HepG2 (cell line): Measurements from ENCODE around the gene CALY. TPM values are rescaled to one million over a fixed set of nuclear protein-coding genes. Genes with fewer than 3 reads are reported as not detected.

Source experiments
- CCDC6 ChIP-seq: sonication (generic); formaldehyde crosslinking; IDR thresholded peaks from 2 replicates; pipeline ENCODE4 v1.8.1; 2022; ENCODE audit warnings: mild to moderate bottlenecking, missing genetic modification reagents, moderate library complexity
- ELF3 ChIP-seq: IDR thresholded peaks from 2 replicates; pipeline ENCODE4 v1.6.1; 2016; ENCODE audit warnings: missing genetic modification reagents, missing compliant biosample characterization
- FOSL2 ChIP-seq: sonication (generic); formaldehyde crosslinking; IDR thresholded peaks from 2 replicates; pipeline ENCODE4 v1.4.0; 2020; ENCODE audit warnings: missing genetic modification reagents
- HMG20B ChIP-seq: conservative IDR thresholded peaks from 2 replicates; pipeline ENCODE4 v1.6.1; 2016; ENCODE audit warnings: missing genetic modification reagents, missing compliant biosample characterization
- HOXA9 ChIP-seq: sonication (generic); formaldehyde crosslinking; IDR thresholded peaks from 2 replicates; pipeline ENCODE4 v1.8.1; 2022; ENCODE audit warnings: missing genetic modification reagents, mild to moderate bottlenecking, moderate library complexity, borderline replicate concordance
- MED13 ChIP-seq: sonication (generic); formaldehyde crosslinking; IDR thresholded peaks from 2 replicates; pipeline ENCODE4 v1.5.0; 2020; ENCODE audit warnings: missing genetic modification reagents
- PAXIP1 ChIP-seq: sonication (generic); formaldehyde crosslinking; conservative IDR thresholded peaks from 2 replicates; pipeline ENCODE4 v1.4.0; 2020; ENCODE audit warnings: mild to moderate bottlenecking, missing genetic modification reagents, moderate library complexity
- RBM22 ChIP-seq: fragments of 200-400 bp; formaldehyde crosslinking; optimal IDR thresholded peaks from 2 replicates; pipeline ENCODE3; 2017; ENCODE audit warnings: mild to moderate bottlenecking, low read length, moderate library complexity
- STAT6 ChIP-seq: sonication (generic); formaldehyde crosslinking; IDR thresholded peaks from 2 replicates; pipeline ENCODE4 v1.4.0; 2020; ENCODE audit warnings: missing genetic modification reagents, mild to moderate bottlenecking, borderline replicate concordance
- TEAD2 ChIP-seq: sonication (generic); formaldehyde crosslinking; IDR thresholded peaks from 2 replicates; pipeline ENCODE4 v1.9.0; 2021; ENCODE audit warnings: missing genetic modification reagents
- TFDP2 ChIP-seq: sonication (generic); formaldehyde crosslinking; IDR thresholded peaks from 2 replicates; pipeline ENCODE4 v1.4.0; 2020; ENCODE audit warnings: missing genetic modification reagents
- ZBTB21 ChIP-seq: sonication (generic); formaldehyde crosslinking; IDR thresholded peaks from 2 replicates; pipeline ENCODE4 v1.4.0; 2020; ENCODE audit warnings: missing genetic modification reagents
- ZMYM4 ChIP-seq: sonication (generic); formaldehyde crosslinking; IDR thresholded peaks from 2 replicates; pipeline ENCODE4 v1.8.1; 2023; ENCODE audit warnings: mild to moderate bottlenecking, missing genetic modification reagents
- ZNF678 ChIP-seq: sonication (generic); formaldehyde crosslinking; IDR thresholded peaks from 2 replicates; pipeline ENCODE4 v1.4.0; 2020; ENCODE audit warnings: mild to moderate bottlenecking, missing genetic modification reagents
- polyA plus RNA-seq, 8 experiments: library from polyadenylated mRNA; depleted of rRNA in 3 of 8; stranded (reverse) in 7 of 8; unstranded in 1 of 8; fragments of >200 nt; fragmentation: Illumina TruSeq in 4 of 8; extraction: Trizol in 4 of 8; gene quantifications; 2 replicates each; pipeline versions ENCODE4 v1.2.1 to v1.2.3, GENCODE V29; 2011 to 2016; ENCODE audit warnings: low read depth in 4 of 8, missing spikeins in 1 of 8, mixed read lengths in 1 of 8; ENCODE audit not compliant: insufficient read depth in 1 of 8
- total RNA-seq, 5 experiments: library from RNA; depleted of rRNA; stranded (reverse); fragments of >200 nt; fragmentation: Illumina TruSeq; extraction: Trizol; gene quantifications; 2 replicates each; pipeline ENCODE4 v1.2.3, GENCODE V29; 2016; ENCODE audit warnings: low read depth in 1 of 5
- TF ChIP-seq, protein P1 (sequence below): sonication (generic); formaldehyde crosslinking; IDR thresholded peaks from 2 replicates; pipeline ENCODE4; 2020; ENCODE audit warnings: missing genetic modification reagents, mild to moderate bottlenecking, borderline replicate concordance
- TF ChIP-seq, protein P2 (sequence below): sonication (generic); formaldehyde crosslinking; IDR thresholded peaks from 2 replicates; pipeline ENCODE4 v1.5.0; 2020; ENCODE audit warnings: mild to moderate bottlenecking, missing genetic modification reagents, moderate library complexity

CALY gene
- total and polyA plus RNA-seq, 2 of the 13 experiments (the other 11 are each of a cell fraction or from before 2014, with no cell fraction given), result 0.08 TPM; not detected in 1

DNA sequence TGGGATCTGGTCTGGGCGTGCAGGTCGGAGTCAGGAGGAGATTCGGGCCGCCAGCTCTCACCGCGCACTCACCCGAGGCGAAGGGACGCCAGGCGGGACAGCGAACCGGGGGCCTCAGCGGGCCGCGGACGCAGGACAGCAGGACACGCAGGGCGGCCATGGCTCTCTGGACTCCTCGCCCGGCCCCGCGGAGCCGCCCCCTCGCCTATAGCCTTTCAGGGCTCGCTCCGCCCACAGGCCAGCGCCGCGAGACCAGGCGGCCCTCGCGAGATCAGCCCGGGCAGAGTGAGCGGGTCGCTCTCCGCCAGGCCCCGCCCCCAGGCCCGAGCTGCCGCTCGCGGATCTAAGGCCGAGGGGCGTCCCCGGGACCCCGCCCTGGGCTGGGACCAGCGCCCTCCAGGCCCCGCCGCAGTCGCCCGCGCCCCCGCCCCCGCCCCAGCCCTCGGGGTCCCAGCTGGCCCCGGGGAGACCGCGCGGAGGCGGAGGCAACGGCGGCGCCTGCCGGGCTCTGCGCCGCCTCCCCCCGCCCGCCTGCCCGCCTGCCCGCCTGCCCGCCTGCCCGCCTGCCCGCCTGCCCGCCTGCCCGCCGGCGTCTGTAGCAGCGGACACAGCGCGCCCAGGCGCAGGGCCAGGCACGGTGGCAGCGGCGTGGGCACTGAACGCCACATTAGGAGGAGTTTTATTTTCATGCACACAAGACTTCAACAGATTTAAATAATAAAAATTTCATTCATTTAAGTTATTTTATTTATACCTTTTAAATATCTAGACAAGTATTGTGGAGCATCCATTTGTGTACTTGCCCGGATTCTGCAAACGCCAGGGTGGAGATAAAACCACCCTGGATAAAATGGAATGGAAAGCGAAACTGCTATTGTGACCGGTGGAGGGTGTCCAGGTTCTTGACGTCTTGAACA lies 36.7 kb upstream of the CALY start, which contains the start of gene ECHS1 (continued):
- no peak for TF ChIP-seq STAT6
- TF ChIP-seq, protein P1, sequence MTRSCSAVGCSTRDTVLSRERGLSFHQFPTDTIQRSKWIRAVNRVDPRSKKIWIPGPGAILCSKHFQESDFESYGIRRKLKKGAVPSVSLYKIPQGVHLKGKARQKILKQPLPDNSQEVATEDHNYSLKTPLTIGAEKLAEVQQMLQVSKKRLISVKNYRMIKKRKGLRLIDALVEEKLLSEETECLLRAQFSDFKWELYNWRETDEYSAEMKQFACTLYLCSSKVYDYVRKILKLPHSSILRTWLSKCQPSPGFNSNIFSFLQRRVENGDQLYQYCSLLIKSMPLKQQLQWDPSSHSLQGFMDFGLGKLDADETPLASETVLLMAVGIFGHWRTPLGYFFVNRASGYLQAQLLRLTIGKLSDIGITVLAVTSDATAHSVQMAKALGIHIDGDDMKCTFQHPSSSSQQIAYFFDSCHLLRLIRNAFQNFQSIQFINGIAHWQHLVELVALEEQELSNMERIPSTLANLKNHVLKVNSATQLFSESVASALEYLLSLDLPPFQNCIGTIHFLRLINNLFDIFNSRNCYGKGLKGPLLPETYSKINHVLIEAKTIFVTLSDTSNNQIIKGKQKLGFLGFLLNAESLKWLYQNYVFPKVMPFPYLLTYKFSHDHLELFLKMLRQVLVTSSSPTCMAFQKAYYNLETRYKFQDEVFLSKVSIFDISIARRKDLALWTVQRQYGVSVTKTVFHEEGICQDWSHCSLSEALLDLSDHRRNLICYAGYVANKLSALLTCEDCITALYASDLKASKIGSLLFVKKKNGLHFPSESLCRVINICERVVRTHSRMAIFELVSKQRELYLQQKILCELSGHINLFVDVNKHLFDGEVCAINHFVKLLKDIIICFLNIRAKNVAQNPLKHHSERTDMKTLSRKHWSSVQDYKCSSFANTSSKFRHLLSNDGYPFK (CRISPR knock-in tag), result peak; percentile 23; the same call in 1 of the 2 replicates
- TF ChIP-seq, protein P2, sequence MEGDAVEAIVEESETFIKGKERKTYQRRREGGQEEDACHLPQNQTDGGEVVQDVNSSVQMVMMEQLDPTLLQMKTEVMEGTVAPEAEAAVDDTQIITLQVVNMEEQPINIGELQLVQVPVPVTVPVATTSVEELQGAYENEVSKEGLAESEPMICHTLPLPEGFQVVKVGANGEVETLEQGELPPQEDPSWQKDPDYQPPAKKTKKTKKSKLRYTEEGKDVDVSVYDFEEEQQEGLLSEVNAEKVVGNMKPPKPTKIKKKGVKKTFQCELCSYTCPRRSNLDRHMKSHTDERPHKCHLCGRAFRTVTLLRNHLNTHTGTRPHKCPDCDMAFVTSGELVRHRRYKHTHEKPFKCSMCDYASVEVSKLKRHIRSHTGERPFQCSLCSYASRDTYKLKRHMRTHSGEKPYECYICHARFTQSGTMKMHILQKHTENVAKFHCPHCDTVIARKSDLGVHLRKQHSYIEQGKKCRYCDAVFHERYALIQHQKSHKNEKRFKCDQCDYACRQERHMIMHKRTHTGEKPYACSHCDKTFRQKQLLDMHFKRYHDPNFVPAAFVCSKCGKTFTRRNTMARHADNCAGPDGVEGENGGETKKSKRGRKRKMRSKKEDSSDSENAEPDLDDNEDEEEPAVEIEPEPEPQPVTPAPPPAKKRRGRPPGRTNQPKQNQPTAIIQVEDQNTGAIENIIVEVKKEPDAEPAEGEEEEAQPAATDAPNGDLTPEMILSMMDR (CRISPR knock-in tag), result no peak
- no peak for TF ChIP-seq PAXIP1 (CRISPR knock-in tag)
- TF ChIP-seq CCDC6 (CRISPR knock-in tag), result no peak
- no peak for TF ChIP-seq TEAD2 (CRISPR knock-in tag)
- no peak for TF ChIP-seq HOXA9
- peak; percentile 68 for TF ChIP-seq ZMYM4
- TF ChIP-seq TFDP2 (CRISPR knock-in tag), result peak; percentile 54; the same call in 1 of the 2 replicates
- no peak for TF ChIP-seq HMG20B (CRISPR knock-in tag)
- no peak for TF ChIP-seq MED13 (CRISPR knock-in tag)
- peak; percentile 42; the same call in 1 of the 2 replicates for TF ChIP-seq FOSL2 (CRISPR knock-in tag)
- no peak for TF ChIP-seq ZBTB21
- TF ChIP-seq RBM22, result no peak
- TF ChIP-seq ELF3 (CRISPR knock-in tag), result no peak
- TF ChIP-seq ZNF678 (CRISPR knock-in tag), result no peak
